Hair follicular keratinocyte (primary cell): Measurements from ENCODE around the gene GPR55. TPM values are rescaled to one million over a fixed set of nuclear protein-coding genes. Genes with fewer than 3 reads are reported as not detected.

ENCODE experiments used
- total RNA-seq: library from RNA; depleted of rRNA; stranded (reverse); fragments of >200 nt; gene quantifications from 2 replicates; pipeline ENCODE4 v1.2.3, GENCODE V29; 2015

GPR55 gene
- not detected in 2 replicates for total RNA-seq

GRCh38 chr2:230924470-230925341 lies at the start of gene GPR55:
Gene GPR55 (minus strand): TSS chr2:230925242. CDS start chr2:230910962, 14,280 bp downstream.

GRCh38 chr2:230864605-230865306 lies 60.3 kb downstream of the GPR55 start, which contains the start of gene ITM2C:
Gene ITM2C (plus strand): TSS chr2:230864942. CDS start chr2:230865026, 84 bp downstream.

Other genes starting within 250 kb of the GPR55 start
- gene CAB39, start 212.4 kb downstream of the GPR55 start, total RNA-seq, result 85.4 and 116 TPM in 2 replicates
- 15.4 and 25.3 TPM in 2 replicates for gene ITM2C, start 60.3 kb downstream of the GPR55 start, total RNA-seq
- gene SPATA3, start 70.9 kb upstream of the GPR55 start, total RNA-seq, result not detected in 2 replicates
- gene C2orf72, start 112.3 kb upstream of the GPR55 start, total RNA-seq, result not detected in 2 replicates
- 70.8 and 108 TPM in 2 replicates for gene PSMD1, start 131.6 kb upstream of the GPR55 start, total RNA-seq
- not detected in 2 replicates for gene HTR2B, start 199.8 kb upstream of the GPR55 start, total RNA-seq